SK-N-MC (cell line): ENCODE results near the gene ICE2.
A peak's percentile ranks its signal among the peaks of the same experiment; 100 is the strongest.

Experiments
- DNase-seq: peaks from one replicate; pipeline ENCODE4 v3.0.0-alpha.2; 2011; ENCODE audit warnings: low read depth, low spot score
- H3K27ac ChIP-seq: fragments of 200-600 bp; sonication (generic); 2 replicates; pipeline ENCODE4 v1.5.1; 2016; ENCODE audit warnings: mixed run types
- H3K36me3 ChIP-seq: fragments of 200-600 bp; sonication (generic); 2 replicates; pipeline ENCODE4 v1.6.1; 2017; ENCODE audit warnings: antibody characterized with exemption, low read length, mixed read lengths; ENCODE audit not compliant: insufficient read depth
- H3K4me3 ChIP-seq: fragments of 200-600 bp; sonication (generic); 2 replicates; pipeline ENCODE4 v1.5.1; 2016
- H3K9ac ChIP-seq: fragments of 200-600 bp; sonication (generic); 2 replicates; pipeline ENCODE4 v1.8.0; 2017; ENCODE audit warnings: mixed run types, mixed read lengths; ENCODE audit not compliant: insufficient read length
- H3K9me3 ChIP-seq: fragments of 200-600 bp; sonication (generic); 2 replicates; pipeline ENCODE4 v1.6.1; 2017; ENCODE audit warnings: low read depth, mild to moderate bottlenecking, antibody characterized with exemption, low read length, moderate library complexity, mixed read lengths
- EZH2 ChIP-seq: fragments of 200-600 bp; sonication (generic); IDR thresholded peaks from one replicate; pipeline ENCODE4 v1.6.1; 2017; ENCODE audit warnings: antibody characterized with exemption
- FOXP2 ChIP-seq: optimal IDR thresholded peaks from 2 replicates; pipeline ENCODE3; 2011; ENCODE audit warnings: mild to moderate bottlenecking, moderate library complexity; ENCODE audit not compliant: insufficient read depth; ENCODE audit errors: extremely low read length, control extremely low read depth
- POLR2AphosphoS5 ChIP-seq: IDR thresholded peaks from 2 replicates; pipeline ENCODE4 v1.6.1; 2012; ENCODE audit warnings: mild to moderate bottlenecking, low read depth, low read length, borderline replicate concordance

Gene ICE2

DNA sequence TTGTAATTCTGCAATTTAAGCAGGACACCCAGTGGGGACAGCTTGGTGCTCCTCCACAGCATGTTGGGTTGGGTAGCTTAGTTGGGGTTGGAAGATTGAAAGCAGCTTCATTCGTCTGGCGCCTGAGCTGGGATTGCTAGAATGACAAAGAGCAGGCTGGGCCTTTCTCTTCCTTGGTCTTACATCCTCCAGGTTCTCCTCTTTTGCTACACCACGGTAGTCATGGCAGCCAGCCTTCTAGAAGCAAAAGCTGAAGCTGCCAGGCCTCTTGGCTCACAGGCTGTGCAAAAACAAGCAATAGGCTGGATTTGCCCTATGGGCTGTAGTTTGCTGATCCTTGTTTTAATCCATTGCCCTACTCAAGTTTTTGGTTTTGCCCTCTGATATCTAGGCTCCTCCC is 78.0 kb downstream of the ICE2 start:
- H3K4me3 ChIP-seq, result no peak overlapping the region
- peaks cover 11% of the 10 kb centered on the region for H3K36me3 ChIP-seq
- H3K9ac ChIP-seq, result no peak overlapping the region
- DNase-seq, result no peak
- TF ChIP-seq POLR2AphosphoS5 (no peak), FOXP2 (no peak), EZH2 (no peak)
- no peaks in the 10 kb centered on the region for H3K9me3 ChIP-seq
- H3K27ac ChIP-seq, result peak overlapping the region; percentile 92

- no peak for DNase-seq
- TF ChIP-seq FOXP2 (no peak), POLR2AphosphoS5 (no peak), EZH2 (no peak)
- H3K9me3 ChIP-seq, result no peaks in the 10 kb centered on the region
- peak overlapping the region; percentile 92 for H3K27ac ChIP-seq
- peak overlapping the region; percentile 93 for H3K9ac ChIP-seq
- peaks cover 21% of the 10 kb centered on the region for H3K36me3 ChIP-seq
- H3K4me3 ChIP-seq, result peak overlapping the region; percentile 90
These were observed 79.0 kb downstream of the ICE2 start for GRCh38 chr15:60399931-60400330.

DNA sequence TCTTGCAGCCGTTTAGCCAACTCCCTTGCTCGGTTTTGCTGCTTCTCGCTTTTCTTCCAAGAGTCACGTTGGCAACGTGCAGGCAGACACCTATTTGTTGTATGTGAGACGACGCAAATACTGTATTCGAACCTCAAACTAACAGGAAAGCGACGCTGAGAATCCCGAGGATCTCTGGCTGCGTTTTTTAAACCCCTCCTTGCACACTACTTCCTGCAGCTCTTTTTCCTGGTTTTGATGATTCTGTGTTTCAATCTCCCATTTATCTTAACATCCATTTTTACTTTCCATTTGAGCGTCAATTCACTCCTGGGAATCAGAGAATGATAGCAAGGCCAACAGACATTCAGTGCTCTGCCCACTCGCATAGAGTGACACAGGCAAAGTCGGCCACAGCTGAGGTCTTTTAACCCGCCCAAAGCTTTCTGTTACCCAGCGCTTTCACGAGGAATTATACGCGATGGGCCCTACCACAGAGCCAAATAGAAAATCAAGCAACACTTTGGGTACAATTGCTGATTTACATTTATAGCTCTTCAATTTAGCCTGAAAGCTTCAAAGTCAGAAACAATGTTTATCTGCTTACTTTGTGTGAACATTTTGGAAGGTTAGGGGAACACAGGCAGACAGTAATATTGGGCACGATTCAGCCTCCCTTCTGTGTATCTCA is 79.6 kb downstream of the ICE2 start:
- Histone ChIP-seq H3K27ac (peak overlapping the region; percentile 92), H3K36me3 (peaks cover 27% of the 10 kb centered on the region), H3K4me3 (peak overlapping the region; percentile 90), H3K9ac (peak overlapping the region; percentile 93), H3K9me3 (no peaks in the 10 kb centered on the region)
- no peak for DNase-seq
- TF ChIP-seq EZH2 (no peak), POLR2AphosphoS5 (no peak), FOXP2 (no peak)

GRCh38 chr15:60397772-60398445 is 81.0 kb downstream of the ICE2 start, which contains the start of gene ANXA2:
ANXA2 (minus strand) TSS chr15:60397986; CDS start chr15:60386075, 11,911 bp downstream.
- TF ChIP-seq POLR2AphosphoS5, result peak; percentile 91
- TF ChIP-seq EZH2, result no peak
- TF ChIP-seq FOXP2, result no peak
- Histone ChIP-seq H3K9ac (peak within 1 kb of the TSS; percentile 93), H3K9me3 (no peaks in the 10 kb centered on the region), H3K27ac (peak within 1 kb of the TSS; percentile 97), H3K36me3 (peaks cover 33% of the 10 kb centered on the region), H3K4me3 (peak within 1 kb of the TSS; percentile 90)
- DNase-seq, result no peak

DNA sequence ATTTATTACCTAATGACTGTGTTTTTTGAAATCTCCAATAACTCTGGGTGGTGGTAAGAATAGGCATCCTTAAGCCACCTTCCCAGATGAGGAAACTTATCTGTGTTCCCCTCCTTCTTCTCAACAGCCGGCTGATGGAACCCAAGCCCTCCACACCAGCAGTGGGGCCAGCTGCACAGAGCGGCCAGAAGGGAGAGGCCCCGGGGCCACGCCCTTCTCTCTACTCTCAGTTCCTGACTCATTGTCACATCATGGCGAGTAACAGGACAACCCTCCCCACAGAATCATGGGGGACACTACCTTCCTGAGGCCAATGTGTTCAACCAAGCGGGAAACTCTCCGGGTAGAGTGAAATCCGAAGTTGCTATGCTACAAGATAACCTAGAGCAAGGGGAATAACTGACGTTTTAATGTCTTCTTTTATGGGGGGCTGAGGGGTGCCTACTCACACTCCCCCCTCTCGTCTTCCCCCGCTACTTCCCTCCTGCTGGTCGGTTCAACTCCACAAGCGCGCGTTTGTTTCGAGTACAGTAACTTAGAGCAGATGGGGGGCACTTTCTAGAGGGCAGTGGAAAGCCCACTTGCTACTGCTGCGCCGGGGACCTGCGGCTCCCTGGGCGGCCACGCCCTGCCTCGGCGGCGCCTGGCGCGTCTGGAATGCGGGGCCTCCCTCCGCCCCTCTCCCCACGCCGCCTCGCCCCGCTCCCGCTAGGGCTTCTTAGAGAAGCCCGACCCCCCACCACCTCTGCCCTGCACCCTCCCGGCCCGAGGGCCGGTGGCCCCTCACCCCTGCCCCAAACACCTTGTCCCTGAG is 81.8 kb downstream of the ICE2 start:
- Histone ChIP-seq H3K27ac (peak overlapping the region; percentile 97), H3K4me3 (peak overlapping the region; percentile 90), H3K36me3 (peaks cover 33% of the 10 kb centered on the region), H3K9me3 (no peaks in the 10 kb centered on the region), H3K9ac (peak overlapping the region; percentile 93)
- no peak for TF ChIP-seq FOXP2
- no peak for TF ChIP-seq POLR2AphosphoS5
- TF ChIP-seq EZH2, result no peak
- no peak for DNase-seq

DNA sequence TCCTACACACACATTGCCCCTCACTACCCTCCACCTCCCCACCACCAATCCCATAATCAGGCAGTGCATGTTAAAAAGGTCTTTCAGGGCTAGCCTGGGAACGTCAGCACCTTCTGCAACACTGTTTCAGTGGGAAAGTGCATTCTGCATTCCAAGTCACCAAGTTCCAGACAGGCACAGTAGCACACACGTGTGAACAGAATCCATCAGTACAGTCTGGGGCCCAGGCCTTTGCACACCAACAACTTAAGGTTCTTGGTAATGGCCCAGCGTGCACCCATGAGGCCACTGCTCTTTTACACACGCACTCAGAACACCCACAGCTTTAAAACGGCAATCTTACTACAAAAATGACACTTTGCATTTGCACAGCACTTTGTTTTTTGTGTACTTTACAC is 82.4 kb downstream of the ICE2 start:
- peak overlapping the region; percentile 93 for H3K9ac ChIP-seq
- peak overlapping the region; percentile 97 for H3K27ac ChIP-seq
- no peaks in the 10 kb centered on the region for H3K9me3 ChIP-seq
- H3K4me3 ChIP-seq, result peak overlapping the region; percentile 90
- DNase-seq, result no peak
- TF ChIP-seq EZH2 (no peak), FOXP2 (no peak), POLR2AphosphoS5 (0 out of 2 replicates have a peak, but pooled peaks have one; percentile 9)
- H3K36me3 ChIP-seq, result peaks cover 38% of the 10 kb centered on the region

DNA sequence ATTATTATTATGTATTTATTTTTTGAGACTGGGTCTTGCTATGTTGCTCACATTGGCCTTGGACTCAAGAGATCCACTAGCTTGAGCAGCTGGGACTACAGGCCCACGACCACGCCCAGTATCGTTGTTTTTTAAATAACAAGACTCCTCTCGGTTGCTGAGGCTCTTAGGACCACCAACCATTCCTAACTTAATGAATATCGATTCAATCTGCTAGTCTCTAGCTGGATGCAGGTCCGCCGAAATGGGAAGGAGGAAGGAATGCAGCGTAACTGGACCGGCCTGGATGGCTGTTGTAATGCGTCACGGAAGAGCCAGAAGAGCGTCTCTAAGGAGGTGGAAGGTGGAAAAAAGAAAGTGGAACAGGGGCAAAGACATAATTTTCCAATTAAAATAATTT is 82.8 kb downstream of the ICE2 start:
- Histone ChIP-seq H3K9me3 (no peaks in the 10 kb centered on the region), H3K4me3 (peak overlapping the region; percentile 90), H3K27ac (peak overlapping the region; percentile 97), H3K9ac (peak overlapping the region; percentile 93), H3K36me3 (peaks cover 39% of the 10 kb centered on the region)
- no peak for TF ChIP-seq POLR2AphosphoS5
- TF ChIP-seq FOXP2, result no peak
- no peak for TF ChIP-seq EZH2
- DNase-seq, result no peak
